Measurements from ENCODE around the gene IL10RB. TPM values are rescaled to one million over a fixed set of nuclear protein-coding genes. Genes with fewer than 3 reads are reported as not detected.

Gene IL10RB
- total RNA-seq, 2 donors from 2014 or later = 6.6 to 27.0 TPM

DNA sequence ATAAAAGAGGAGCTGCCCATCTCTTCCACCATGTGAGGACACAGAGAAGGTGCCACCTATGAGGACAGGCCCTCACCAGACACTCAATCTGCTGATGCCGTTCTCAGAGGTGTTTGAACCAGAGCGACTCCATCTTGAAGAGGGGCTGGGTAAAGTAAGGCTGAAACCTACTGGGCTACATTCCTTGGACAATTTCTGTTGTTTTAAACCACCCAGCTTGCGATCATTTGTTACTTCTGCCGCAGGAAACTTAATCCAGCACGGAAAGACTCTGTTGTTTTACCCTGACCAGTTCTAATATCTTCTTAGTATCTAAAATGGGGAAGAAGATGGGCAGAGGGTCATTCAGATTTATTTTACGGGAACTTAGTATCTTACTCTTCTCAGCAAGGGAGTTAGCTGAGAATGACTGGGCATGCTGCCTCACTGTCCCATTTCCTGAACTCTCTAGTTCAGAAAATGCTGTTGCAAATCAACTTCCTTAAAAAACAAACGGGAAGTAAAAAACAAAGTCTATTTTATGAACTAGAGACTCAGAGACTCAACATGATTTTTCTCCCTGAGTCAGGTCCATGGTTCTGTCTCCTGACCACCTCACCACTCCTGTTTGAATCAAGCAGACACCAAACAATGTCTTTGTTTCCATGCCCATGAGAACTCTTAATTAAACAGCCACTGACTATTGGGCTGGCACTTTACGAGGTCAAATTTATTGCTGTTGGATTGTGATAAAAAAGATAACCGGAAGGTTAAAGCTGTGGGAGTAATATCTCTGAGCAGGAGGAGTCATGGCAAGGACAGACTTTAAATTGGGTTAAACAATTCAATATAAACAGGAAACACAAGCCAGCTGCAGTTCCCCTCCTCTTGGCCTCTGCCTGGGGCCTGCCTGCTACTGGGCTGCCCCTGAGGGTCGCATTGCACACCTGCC lies 34.8 kb downstream of the IL10RB start:
- peak overlapping the region in 3 of 4 donors; percentile 15 to 69 (median 58) for H3K27ac ChIP-seq
- intact Hi-C loops (cut with DNase I) = no loop called here
- TF ChIP-seq, protein P1, sequence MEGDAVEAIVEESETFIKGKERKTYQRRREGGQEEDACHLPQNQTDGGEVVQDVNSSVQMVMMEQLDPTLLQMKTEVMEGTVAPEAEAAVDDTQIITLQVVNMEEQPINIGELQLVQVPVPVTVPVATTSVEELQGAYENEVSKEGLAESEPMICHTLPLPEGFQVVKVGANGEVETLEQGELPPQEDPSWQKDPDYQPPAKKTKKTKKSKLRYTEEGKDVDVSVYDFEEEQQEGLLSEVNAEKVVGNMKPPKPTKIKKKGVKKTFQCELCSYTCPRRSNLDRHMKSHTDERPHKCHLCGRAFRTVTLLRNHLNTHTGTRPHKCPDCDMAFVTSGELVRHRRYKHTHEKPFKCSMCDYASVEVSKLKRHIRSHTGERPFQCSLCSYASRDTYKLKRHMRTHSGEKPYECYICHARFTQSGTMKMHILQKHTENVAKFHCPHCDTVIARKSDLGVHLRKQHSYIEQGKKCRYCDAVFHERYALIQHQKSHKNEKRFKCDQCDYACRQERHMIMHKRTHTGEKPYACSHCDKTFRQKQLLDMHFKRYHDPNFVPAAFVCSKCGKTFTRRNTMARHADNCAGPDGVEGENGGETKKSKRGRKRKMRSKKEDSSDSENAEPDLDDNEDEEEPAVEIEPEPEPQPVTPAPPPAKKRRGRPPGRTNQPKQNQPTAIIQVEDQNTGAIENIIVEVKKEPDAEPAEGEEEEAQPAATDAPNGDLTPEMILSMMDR (IDR thresholded peaks at IDR 0.05) = no peak
- no peak for TF ChIP-seq POLR2A (IDR thresholded peaks at IDR 0.05)
- ATAC-seq (peak; percentile 47), DNase-seq (peak in 1 of 4 donors; percentile 50)
- peaks cover 0 to 8% of the 10 kb centered on the region in 2 donors for H3K36me3 ChIP-seq (replicated peaks in 1 of 2; ENCODE audit: insufficient read depth in 1 of 2, low read depth in 2 of 2)
- H3K27me3 ChIP-seq = no peaks in the 10 kb centered on the region
- no peak overlapping the region for H3K4me3 ChIP-seq
- peaks cover 10% of the 10 kb centered on the region for H3K4me1 ChIP-seq
- WGBS, 2 donors = 50 to 65% methylated on average over 10 of the region's 10 CpGs
- no peaks in the 10 kb centered on the region for H3K9me3 ChIP-seq

- no peak overlapping the region for H3K4me3 ChIP-seq
- ATAC-seq = no peak
- no peak for TF ChIP-seq POLR2A (IDR thresholded peaks at IDR 0.05)
- TF ChIP-seq, protein P1 (IDR thresholded peaks at IDR 0.05) = no peak
- no peaks in the 10 kb centered on the region for H3K9me3 ChIP-seq
- 60 to 90% methylated on average over 2 of the region's 2 CpGs for WGBS, 2 donors
- no peaks in the 10 kb centered on the region for H3K27me3 ChIP-seq
- no peak for DNase-seq
- intact Hi-C loops (cut with DNase I) = no loop called here
- peak overlapping the region in 3 of 4 donors; percentile 15 to 69 (median 58) for H3K27ac ChIP-seq
- H3K4me1 ChIP-seq = peaks cover 10% of the 10 kb centered on the region
- peaks cover 0 to 2% of the 10 kb centered on the region in 2 donors for H3K36me3 ChIP-seq (replicated peaks in 1 of 2; ENCODE audit: insufficient read depth in 1 of 2, low read depth in 2 of 2)
These were observed 35.5 kb downstream of the IL10RB start for GRCh38 chr21:33301632-33302002.

- intact Hi-C loops (cut with DNase I) = no loop called here
- peaks cover 0 to under 1% of the 10 kb centered on the region in 2 donors for H3K36me3 ChIP-seq (replicated peaks in 1 of 2; ENCODE audit: insufficient read depth in 1 of 2, low read depth in 2 of 2)
- H3K27me3 ChIP-seq = no peaks in the 10 kb centered on the region
- 78 to 85% methylated on average over 7 of the region's 7 CpGs for WGBS, 2 donors
- peaks cover 10% of the 10 kb centered on the region for H3K4me1 ChIP-seq
- H3K9me3 ChIP-seq = no peaks in the 10 kb centered on the region
- H3K27ac ChIP-seq = peak overlapping the region in 1 of 4 donors; percentile 58
- TF ChIP-seq, protein P1 (IDR thresholded peaks at IDR 0.05) = no peak
- no peak for TF ChIP-seq POLR2A (IDR thresholded peaks at IDR 0.05)
- no peak for ATAC-seq
- DNase-seq = peak in 1 of 4 donors; percentile 3
- H3K4me3 ChIP-seq = no peak overlapping the region
These were observed 35.9 kb downstream of the IL10RB start for GRCh38 chr21:33302055-33302454.

- ATAC-seq (no peak), DNase-seq (peak in 1 of 4 donors; percentile 7)
- no peaks in the 10 kb centered on the region for H3K9me3 ChIP-seq
- H3K36me3 ChIP-seq (replicated peaks in 1 of 2; ENCODE audit: insufficient read depth in 1 of 2, low read depth in 2 of 2) = no peaks in the 10 kb centered on the region
- no peak overlapping the region for H3K4me3 ChIP-seq
- 77 to 79% methylated on average over 7 of the region's 7 CpGs for WGBS, 2 donors
- TF ChIP-seq, protein P1 (IDR thresholded peaks at IDR 0.05) = no peak
- no peak for TF ChIP-seq POLR2A (IDR thresholded peaks at IDR 0.05)
- intact Hi-C loops (cut with DNase I) = no loop called here
- H3K27ac ChIP-seq = no peak overlapping the region
- peaks cover 10% of the 10 kb centered on the region for H3K4me1 ChIP-seq
- no peaks in the 10 kb centered on the region for H3K27me3 ChIP-seq
These were observed 36.6 kb downstream of the IL10RB start for GRCh38 chr21:33302796-33303195.

Data from body of pancreas (tissue), 4 donors.